MCF 10A (cell line): ENCODE results near the gene MVB12B. TPM values are rescaled to one million over a fixed set of nuclear protein-coding genes. Genes with fewer than 3 reads are reported as not detected.

ENCODE experiments used
- BruUV-seq: library from RNA; stranded (reverse); fragments of 400-500 nt; replicated peaks from 2 replicates; lab custom pipeline; 2021; lab: Mats Ljungman, UMichigan
- CTCF ChIA-PET: fragments of 300-600 bp; sonication (Branson Sonifier 250); formaldehyde crosslinking; extraction: SDS; loops from one replicate; lab custom pipeline; 2021; ENCODE audit warnings: antibody characterized with exemption, inconsistent platforms; lab: Yijun Ruan, JAX
- POLR2A ChIA-PET: fragments of 300-600, 350-650 bp; sonication (Branson Sonifier 250); formaldehyde crosslinking; extraction: SDS; loops from one replicate; lab custom pipeline; 2020; ENCODE audit warnings: antibody characterized with exemption, inconsistent platforms; lab: Yijun Ruan, JAX
- DNase-seq: peaks from one replicate; pipeline ENCODE4 v3.0.0-alpha.2; 2018; ENCODE audit not compliant: unreplicated experiment
- H3K27ac Mint-ChIP-seq: one replicate; pipeline ENCODE4 v1.8.0; 2022; ENCODE audit warnings: mild to moderate bottlenecking, low read depth, mixed read lengths; ENCODE audit not compliant: unreplicated experiment
- H3K27me3 Mint-ChIP-seq: one replicate; pipeline ENCODE4 v1.8.0; 2022; ENCODE audit warnings: mixed read lengths; ENCODE audit not compliant: insufficient read depth, unreplicated experiment
- H3K36me3 Mint-ChIP-seq: one replicate; pipeline ENCODE4 v1.8.0; 2022; ENCODE audit warnings: mild to moderate bottlenecking, moderate library complexity, mixed read lengths; ENCODE audit not compliant: insufficient read depth, unreplicated experiment
- H3K4me1 Mint-ChIP-seq: one replicate; pipeline ENCODE4 v1.8.0; 2022; ENCODE audit warnings: mixed read lengths; ENCODE audit not compliant: insufficient read depth, unreplicated experiment
- H3K4me3 Mint-ChIP-seq: one replicate; pipeline ENCODE4 v1.8.0; 2022; ENCODE audit warnings: mild to moderate bottlenecking, moderate library complexity, mixed read lengths; ENCODE audit not compliant: unreplicated experiment
- H3K9me3 Mint-ChIP-seq: one replicate; pipeline ENCODE4 v1.8.0; 2022; ENCODE audit warnings: mixed read lengths; ENCODE audit not compliant: unreplicated experiment
- CTCF ChIP-seq: fragments of 200-600 bp; IDR thresholded peaks from one replicate; pipeline ENCODE4 v1.8.0; 2022; ENCODE audit warnings: antibody characterized with exemption, mild to moderate bottlenecking; ENCODE audit not compliant: unreplicated experiment
- intact Hi-C: fragments of 100-400 bp; cut with micrococcal nuclease; formaldehyde crosslinking; loops from 2 replicates; pipeline ENCODE4 v1.14.1; 2022
- total RNA-seq: library from RNA; stranded (reverse); gene quantifications from 2 replicates; pipeline ENCODE4 v1.2.3, GENCODE V29; 2022

The MVB12B gene
- total RNA-seq, 1 experiment from 2014 or later, result 5.5 TPM

- Mint-ChIP-seq H3K27me3 (no peaks in the 10 kb centered on the region), H3K4me1 (peaks cover 16% of the 10 kb centered on the region), H3K36me3 (no peaks in the 10 kb centered on the region), H3K9me3 (no peaks in the 10 kb centered on the region), H3K4me3 (no peak overlapping the region), H3K27ac (no peak overlapping the region)
- intact Hi-C loops, result no loop called here
- no peak for DNase-seq
- no peak for TF ChIP-seq CTCF
- POLR2A ChIA-PET, result interaction anchor here (0.7 kb wide), 1 partner anchor 129 kb away, joined by 3 read pairs; no protein-coding TSS in a partner anchor
- BruUV-seq, result no TSS peak
- CTCF ChIA-PET, result interaction anchor here (0.6 to 1.2 kb wide), 2 partner anchors 11 to 19 kb away, joined by 4 read pairs; no protein-coding TSS in a partner anchor
These were observed 50.5 kb downstream of the MVB12B start for GRCh38 chr9:126377176-126377509.

GRCh38 chr9:126377536-126377935 is 50.9 kb downstream of the MVB12B start:
- no peaks in the 10 kb centered on the region for H3K9me3 Mint-ChIP-seq
- no peak overlapping the region for H3K27ac Mint-ChIP-seq
- ChIA-PET CTCF (interaction anchor here (0.6 kb wide), 1 partner anchor 20 kb away, joined by 4 read pairs; no protein-coding TSS in a partner anchor), POLR2A (no interaction called here)
- no peak for DNase-seq
- TF ChIP-seq CTCF, result no peak
- H3K36me3 Mint-ChIP-seq, result no peaks in the 10 kb centered on the region
- H3K27me3 Mint-ChIP-seq, result no peaks in the 10 kb centered on the region
- H3K4me1 Mint-ChIP-seq, result peaks cover 15% of the 10 kb centered on the region
- H3K4me3 Mint-ChIP-seq, result no peak overlapping the region
- no TSS peak for BruUV-seq
- intact Hi-C loops, result no loop called here

- intact Hi-C loops, result no loop called here
- H3K27me3 Mint-ChIP-seq, result no peaks in the 10 kb centered on the region
- no peaks in the 10 kb centered on the region for H3K36me3 Mint-ChIP-seq
- POLR2A ChIA-PET, result no interaction called here
- no peak for TF ChIP-seq CTCF
- no TSS peak for BruUV-seq
- H3K4me1 Mint-ChIP-seq, result peaks cover 6% of the 10 kb centered on the region
- H3K9me3 Mint-ChIP-seq, result no peaks in the 10 kb centered on the region
- H3K4me3 Mint-ChIP-seq, result no peak overlapping the region
- no peak overlapping the region for H3K27ac Mint-ChIP-seq
- no peak for DNase-seq
- CTCF ChIA-PET, result no interaction called here
These were observed 52.1 kb downstream of the MVB12B start for GRCh38 chr9:126378761-126379160.

- Mint-ChIP-seq H3K4me3 (no peak overlapping the region), H3K4me1 (peaks cover 6% of the 10 kb centered on the region), H3K9me3 (no peaks in the 10 kb centered on the region), H3K36me3 (no peaks in the 10 kb centered on the region), H3K27me3 (no peaks in the 10 kb centered on the region), H3K27ac (no peak overlapping the region)
- no peak for TF ChIP-seq CTCF
- DNase-seq, result peak; percentile 34
- POLR2A ChIA-PET, result no interaction called here
- no TSS peak for BruUV-seq
- CTCF ChIA-PET, result interaction anchor here (0.6 kb wide), 1 partner anchor 223 kb away, joined by 3 read pairs; no protein-coding TSS in a partner anchor
- intact Hi-C loops, result no loop called here
These were observed 53.2 kb downstream of the MVB12B start for GRCh38 chr9:126379661-126380360.
